GM18526 (cell line): ENCODE measurements around the gene WDR36.

ENCODE experiments used
- POLR2A ChIP-seq: IDR thresholded peaks from 3 replicates; pipeline ENCODE4 v1.6.1; 2011; ENCODE audit not compliant: insufficient read length; ENCODE audit errors: extremely low read depth

Gene WDR36

DNA sequence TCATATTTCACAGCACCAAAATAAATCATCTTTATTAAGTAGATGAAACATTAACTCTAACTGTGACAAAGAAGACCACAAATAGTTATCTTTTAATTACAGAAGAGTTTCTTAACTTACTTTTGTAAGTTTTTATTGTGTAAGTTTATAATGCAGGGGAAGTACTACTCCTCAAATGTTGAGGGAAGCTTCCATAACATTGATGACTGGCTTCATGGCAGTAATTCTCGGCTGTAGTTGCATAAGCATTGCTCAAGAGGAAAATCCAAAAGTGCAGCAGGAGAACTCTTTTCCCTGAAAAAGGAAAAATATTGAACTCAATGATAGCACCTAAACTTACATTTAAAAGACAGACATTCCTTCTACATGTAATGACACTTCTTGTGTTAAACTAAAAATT, 16.1 kb upstream of the WDR36 start:
- no peak for TF ChIP-seq POLR2A

DNA sequence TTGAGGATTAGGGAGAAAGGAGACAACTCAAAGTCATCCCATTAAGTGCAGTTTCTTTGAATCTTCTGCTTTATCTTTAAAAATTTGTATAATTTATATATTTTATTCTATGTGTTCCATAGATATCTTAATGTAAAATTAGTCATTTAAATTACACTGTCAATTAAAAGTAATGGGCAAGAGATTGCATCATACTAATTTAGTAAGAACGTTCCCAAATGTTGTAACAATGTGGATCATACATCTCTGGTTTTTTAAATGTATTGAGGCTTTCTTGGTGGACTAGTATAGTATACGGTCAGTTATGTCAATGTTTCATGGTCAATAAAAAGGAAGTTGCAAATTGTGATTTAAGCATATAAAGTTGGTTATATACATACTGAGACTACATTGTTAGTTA, 14.5 kb upstream of the WDR36 start:
- no peak for TF ChIP-seq POLR2A

DNA sequence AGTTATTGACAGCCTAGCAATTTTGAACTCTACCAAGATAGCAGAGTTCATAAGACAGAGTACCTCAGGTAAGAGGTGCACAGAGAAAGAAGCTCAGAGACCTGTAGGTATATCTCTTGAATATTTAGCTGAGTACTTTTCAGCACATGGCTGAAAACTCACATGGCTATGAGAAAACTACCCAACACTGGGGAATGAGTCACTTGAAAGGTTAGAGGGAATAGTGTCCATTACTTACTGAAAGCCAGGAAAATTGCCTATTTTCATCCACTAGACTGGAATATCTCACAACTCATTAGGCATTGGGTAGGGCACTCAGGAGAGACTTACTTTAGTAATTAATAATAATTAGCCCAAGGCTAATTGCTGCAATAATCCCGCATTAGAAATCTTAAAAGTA, 12.3 kb upstream of the WDR36 start:
- no peak for TF ChIP-seq POLR2A

DNA sequence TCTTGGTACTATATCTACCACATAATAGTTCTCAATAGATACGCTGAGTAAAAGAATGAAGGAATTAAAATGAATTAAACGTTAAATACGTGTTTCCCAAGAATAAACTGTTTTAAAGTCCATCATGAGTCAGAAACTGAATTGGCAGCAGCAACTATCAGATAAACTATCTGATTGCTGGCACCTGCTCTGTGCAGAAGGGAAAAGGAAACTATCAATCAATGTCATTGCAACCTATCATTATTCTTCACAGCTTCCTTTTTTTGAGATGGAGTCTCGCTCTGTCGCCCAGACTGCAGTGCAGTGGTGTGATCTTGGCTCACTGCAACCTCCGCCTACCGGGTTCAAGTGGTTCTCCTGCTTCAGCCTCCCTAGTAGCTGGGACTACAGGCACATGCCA, 8.8 kb upstream of the WDR36 start:
- TF ChIP-seq POLR2A, result no peak

DNA sequence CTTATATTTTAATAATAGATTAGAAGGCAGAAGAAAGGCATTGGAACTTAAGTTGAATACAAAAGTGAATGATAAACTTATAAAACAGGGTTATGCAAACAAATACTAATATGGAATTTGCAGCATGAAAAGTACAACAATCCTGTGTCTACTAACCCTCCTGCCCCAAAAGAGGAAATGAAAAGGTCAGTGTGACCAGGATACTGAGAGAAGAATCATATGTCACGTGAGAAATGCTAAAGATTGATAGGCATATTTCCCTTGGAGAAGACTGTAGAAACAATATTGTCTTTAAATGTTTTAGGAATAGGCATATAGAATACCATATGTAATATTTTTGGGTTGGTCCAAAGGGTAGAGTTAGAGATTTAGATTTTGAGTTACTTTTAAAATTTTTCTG, 3.8 kb downstream of the WDR36 start:
- TF ChIP-seq POLR2A, result no peak

DNA sequence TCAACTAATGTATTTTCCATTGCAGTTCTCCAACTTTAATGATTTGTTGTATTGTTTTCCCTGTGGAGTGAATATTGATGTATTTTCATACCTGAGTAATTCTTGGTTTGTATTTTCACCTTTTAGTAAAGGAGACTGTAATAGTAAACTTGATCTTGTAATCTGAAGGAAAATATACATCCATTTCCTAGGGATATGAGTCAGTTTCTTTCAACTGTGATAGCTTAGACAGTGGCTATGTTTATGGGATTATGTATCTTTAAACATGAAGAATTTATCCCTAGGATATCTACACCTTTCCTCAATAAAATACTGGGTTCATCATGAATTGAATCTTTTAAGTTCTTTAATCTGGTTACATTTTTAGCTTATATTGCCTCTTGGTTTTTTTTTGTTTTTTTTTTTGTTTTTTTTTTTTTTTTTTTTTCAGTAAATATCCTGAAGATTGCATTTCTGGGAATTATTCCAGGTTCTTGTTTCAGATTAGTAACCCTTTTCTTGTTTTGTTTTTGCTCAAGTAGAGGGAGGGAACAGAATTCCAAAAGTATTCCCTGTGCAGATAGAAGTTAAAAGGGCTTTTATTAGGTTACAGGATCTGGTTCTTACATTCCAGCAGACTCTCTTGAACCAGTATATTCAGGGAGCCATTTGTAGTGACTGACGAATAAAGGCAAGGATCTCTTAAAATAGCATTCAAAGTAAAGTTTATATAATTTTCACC, 7.1 kb downstream of the WDR36 start:
- TF ChIP-seq POLR2A, result no peak

DNA sequence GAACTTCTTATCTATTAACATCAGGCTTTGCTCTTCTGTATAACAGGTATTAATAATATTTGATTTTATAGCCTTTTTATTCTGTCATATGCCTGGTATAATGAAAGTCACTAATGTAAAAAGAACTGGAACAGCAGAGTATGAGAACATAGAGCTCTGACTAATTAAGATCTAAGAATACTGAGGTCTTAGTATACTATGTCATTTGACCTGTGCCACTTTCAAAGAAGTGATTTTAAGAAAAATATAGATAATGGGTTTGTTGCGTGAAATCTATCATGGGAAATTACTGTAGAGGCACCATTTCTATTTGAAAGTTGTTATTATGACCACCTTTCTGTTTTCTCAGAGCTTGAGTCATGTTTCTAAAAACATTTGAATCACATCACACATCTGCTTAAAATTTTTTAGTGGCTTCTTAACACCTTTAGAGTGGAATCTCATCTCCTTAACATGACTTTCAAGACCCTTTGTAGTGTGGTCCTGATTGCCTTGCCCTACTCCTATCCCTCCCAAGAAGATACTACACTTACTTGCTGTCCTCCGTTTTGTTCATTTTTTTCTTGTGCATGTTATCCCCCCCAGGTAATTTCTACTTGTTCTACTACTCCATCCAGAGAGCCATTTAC, 14.3 kb downstream of the WDR36 start:
- no peak for TF ChIP-seq POLR2A

DNA sequence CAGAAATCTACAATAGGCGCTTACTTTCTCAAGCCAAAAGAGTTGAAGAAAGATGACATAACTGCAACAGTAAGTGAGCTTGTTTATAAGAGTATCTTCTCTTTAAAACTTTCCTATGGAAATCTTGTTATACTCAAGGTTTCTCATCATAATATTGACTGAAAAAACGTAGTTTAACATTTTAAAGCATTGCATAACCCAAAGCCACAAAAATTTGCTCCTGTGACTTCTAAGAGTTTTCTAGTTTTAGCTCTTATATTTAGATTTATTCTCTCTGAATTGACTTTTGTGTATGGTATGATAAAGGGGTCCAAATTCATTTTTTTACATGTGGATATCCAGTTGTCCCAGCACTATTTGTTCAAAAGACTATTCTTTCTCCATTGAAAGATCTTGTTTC, 15.2 kb downstream of the WDR36 start:
- TF ChIP-seq POLR2A, result no peak

DNA sequence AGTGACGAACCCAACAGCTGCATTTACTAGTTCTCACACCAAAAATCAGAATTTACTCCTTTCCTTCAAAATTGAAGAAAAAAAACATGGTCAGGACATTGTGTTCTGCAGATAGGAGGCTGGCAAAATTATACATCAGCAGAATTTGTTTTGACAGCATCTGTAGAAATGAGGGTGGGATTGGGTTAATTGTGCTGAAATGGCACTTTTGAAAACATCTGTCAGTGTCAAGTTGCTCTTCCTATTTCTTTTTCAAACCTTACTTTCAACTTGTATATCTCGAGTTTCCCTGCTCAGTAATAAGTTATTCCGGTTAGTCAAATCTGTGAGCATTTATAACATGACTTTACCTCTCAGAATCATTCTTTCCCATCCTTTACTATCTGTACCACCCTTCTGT, 19.8 kb downstream of the WDR36 start:
- TF ChIP-seq POLR2A, result no peak

DNA sequence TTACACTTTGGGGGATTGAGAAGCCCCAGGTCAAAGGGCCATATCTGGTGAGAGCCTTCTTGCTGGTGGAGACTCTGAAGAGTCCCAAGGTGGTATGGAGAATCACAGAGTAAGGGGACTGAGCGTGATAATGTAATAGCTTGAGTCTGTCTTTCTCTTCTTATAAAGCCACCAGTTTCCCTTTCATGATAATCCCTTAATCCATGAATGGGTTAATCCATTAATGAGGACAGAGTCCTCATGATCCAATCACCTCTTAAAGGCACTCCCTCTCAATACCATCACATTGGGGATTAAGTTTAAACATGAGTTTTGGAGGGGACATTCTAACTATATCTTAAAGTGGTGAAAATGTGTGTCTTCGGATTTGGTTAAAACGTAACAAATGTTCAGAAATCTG, 21.5 kb downstream of the WDR36 start:
- no peak for TF ChIP-seq POLR2A

DNA sequence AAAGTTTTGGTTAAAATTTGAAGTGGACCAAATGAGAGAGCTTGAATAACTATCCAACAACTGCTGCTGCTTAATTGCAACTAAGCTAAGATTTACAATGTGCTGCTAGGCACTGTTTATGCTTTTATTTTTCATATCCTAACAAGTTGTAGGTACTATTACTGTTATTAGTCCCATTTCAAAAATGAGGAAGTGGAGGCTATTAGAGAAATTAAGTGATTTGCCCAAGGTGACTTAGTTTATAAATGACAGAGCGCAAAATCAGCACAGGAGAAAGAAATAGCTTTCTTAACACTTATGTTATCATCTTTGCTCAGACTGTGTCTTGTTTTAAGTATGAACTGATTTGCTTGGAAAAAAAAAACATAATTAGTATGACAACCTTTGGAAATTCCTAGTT, 23.1 kb downstream of the WDR36 start:
- TF ChIP-seq POLR2A, result no peak

DNA sequence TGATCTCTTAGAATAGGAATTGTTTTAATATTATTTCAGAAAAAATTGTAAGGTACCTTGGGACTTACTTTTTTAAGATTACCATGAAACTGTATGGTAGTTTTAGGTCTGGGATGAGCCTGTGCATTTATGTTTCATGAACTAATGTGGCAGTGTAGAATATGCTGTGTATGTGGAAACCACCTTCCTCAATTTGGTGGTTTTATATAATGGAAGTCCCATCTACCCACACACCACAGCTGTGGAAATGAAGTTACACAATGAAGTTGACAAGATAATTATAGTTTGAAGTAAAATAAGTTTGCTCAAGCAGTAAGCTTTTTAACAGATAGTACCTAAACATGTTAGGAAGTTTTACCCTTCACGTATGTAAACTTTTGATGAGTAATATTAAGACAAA, 24.4 kb downstream of the WDR36 start:
- TF ChIP-seq POLR2A, result no peak

DNA sequence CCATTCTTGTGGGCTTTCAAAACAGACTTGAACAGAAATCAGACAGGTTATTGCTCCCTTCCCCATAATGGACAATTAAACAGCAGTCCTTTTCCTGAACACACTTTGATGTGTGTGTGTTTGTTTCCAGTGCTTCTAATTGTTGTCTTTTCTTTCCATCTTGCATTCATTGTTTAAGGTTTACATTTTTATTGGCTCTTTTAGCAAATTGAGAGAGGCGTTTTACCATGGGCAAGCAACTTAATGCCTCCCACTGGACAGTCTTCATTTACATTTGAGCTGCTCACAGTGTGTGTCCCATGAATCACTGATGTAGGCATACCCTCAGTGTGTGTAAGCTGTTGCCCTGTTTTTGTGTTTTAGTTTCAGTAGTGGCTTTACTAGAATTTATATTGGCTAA, 25.0 kb downstream of the WDR36 start:
- no peak for TF ChIP-seq POLR2A

DNA sequence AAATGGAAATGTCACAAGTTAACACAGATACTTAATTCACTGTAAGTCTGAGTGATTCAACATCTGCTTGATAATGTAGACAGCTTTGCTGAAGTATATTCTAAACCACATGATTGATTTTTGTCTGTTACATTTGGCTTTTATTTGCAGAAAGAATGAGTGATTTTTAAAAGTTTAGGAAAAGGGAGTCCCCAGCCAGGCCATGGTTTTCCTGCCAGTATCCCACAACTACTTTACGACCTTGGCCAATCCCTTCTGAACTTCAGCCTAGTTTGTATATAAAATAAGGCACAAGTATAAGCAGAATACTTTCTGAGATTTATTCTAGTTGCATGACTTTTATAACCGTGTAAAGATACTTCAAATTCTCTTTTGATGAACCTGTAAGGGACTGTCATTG, 27.1 kb downstream of the WDR36 start:
- TF ChIP-seq POLR2A, result no peak

DNA sequence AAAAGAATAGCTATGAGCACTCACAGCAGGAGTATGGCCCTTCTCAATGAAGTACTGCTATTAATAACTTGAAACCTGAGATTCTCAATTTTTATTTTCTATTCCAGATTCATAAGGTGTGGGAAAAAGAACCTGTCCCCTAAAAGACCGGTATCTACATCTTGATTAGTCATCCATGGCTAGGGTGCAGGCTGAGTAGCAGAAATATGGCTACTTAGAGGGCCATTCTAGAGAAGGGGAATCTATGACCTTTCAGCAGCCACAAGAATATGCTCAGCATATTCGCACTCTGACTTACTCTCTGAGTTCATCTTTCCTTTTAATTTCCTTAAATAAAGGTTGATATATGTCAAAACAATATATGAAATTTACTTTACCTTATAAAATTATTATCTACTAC, 27.7 kb downstream of the WDR36 start:
- no peak for TF ChIP-seq POLR2A

DNA sequence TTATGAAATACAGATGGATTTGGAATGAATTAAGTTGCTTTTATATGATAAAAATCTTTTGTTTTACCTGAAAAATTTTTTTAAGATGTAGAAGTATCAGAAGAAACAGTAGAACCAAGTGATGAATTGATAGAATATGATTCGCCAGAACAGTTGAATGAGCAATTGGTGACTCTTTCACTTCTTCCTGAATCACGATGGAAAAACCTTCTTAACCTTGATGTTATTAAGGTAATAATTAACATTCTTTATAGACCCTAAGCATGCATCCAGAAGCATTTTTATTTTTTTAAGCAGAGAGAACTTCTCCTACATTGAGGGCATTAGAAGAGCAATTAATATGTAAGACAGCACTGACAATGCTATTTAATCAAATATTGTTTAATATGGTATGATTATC, 28.8 kb downstream of the WDR36 start:
- TF ChIP-seq POLR2A, result no peak

DNA sequence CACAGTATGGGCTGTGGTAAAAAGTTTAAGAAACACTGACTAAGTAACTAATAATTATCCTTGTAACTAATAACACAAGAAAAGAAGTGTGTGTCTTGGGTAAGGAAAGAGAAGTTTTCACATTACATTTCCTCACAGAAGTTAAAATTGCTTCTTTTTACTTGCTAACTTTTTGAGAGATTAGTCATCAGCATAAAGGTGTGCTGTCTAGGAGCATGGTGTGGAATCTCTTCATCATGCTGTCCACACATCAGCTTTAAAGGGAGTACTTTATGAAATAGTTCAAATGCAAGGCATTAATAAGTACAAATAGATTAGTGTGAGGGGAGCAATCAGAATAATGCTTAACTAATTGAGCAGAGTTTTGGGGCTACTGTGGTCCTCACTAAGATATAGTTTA, 29.8 kb downstream of the WDR36 start:
- TF ChIP-seq POLR2A, result no peak
